ENCODE measurements around the gene MYH15. TPM values are rescaled to one million over a fixed set of nuclear protein-coding genes. Genes with fewer than 3 reads are reported as not detected.

The MYH15 gene
- total and polyA plus RNA-seq, 7 donors = under 0.01 to 0.60 (median 0.31) TPM; not detected in 3

- Histone ChIP-seq H3K4me1 (no peaks in the 10 kb centered on the region), H3K27me3 (no peaks in the 10 kb centered on the region), H3K27ac (no peak overlapping the region), H3K36me3 (no peaks in the 10 kb centered on the region), H3K4me3 (no peak overlapping the region), H3K9me3 (no peaks in the 10 kb centered on the region)
- DNase-seq = no peak
- TF ChIP-seq POLR2A (IDR thresholded peaks at IDR 0.05) (no peak), CTCF (IDR thresholded peaks at IDR 0.05) (no peak), EP300 (IDR thresholded peaks at IDR 0.05) (no peak), POLR2AphosphoS5 (IDR thresholded peaks at IDR 0.05) (no peak)
- intact Hi-C loops (cut with DNase I) = no loop called here
- 90 to 94% methylated on average over 1 of the region's 1 CpG for WGBS, 2 donors
These were observed 133.0 kb downstream of the MYH15 start for GRCh38 chr3:108377384-108377783.

GRCh38 chr3:108376026-108376425 is 134.4 kb downstream of the MYH15 start:
- intact Hi-C loops (cut with DNase I) = no loop called here

GRCh38 chr3:108359011-108359410 is 151.4 kb downstream of the MYH15 start:
- no peak for TF ChIP-seq POLR2A (IDR thresholded peaks at IDR 0.05)
- no peak for TF ChIP-seq POLR2AphosphoS5 (IDR thresholded peaks at IDR 0.05)
- no peak for TF ChIP-seq CTCF (IDR thresholded peaks at IDR 0.05)
- no peak for TF ChIP-seq EP300 (IDR thresholded peaks at IDR 0.05)
- Histone ChIP-seq H3K27ac (no peak overlapping the region), H3K27me3 (no peaks in the 10 kb centered on the region), H3K36me3 (no peaks in the 10 kb centered on the region), H3K4me3 (no peak overlapping the region), H3K4me1 (no peaks in the 10 kb centered on the region), H3K9me3 (no peaks in the 10 kb centered on the region)
- 83 to 87% methylated on average over 2 of the region's 2 CpGs for WGBS, 2 donors
- intact Hi-C loops (cut with DNase I) = no loop called here
- no peak for DNase-seq

More at GRCh38 chr3:108376026-108376425, 134.4 kb downstream of the MYH15 start:
- H3K27me3 ChIP-seq = no peaks in the 10 kb centered on the region
- TF ChIP-seq POLR2AphosphoS5 (IDR thresholded peaks at IDR 0.05) = no peak
- no peak for TF ChIP-seq POLR2A (IDR thresholded peaks at IDR 0.05)
- no peak for TF ChIP-seq EP300 (IDR thresholded peaks at IDR 0.05)
- no peak for TF ChIP-seq CTCF (IDR thresholded peaks at IDR 0.05)
- H3K4me3 ChIP-seq = no peak overlapping the region
- H3K27ac ChIP-seq = no peak overlapping the region
- DNase-seq = no peak
- no peaks in the 10 kb centered on the region for H3K9me3 ChIP-seq
- no peaks in the 10 kb centered on the region for H3K4me1 ChIP-seq
- 0 to 4% methylated on average over 1 of the region's 1 CpG for WGBS, 2 donors
- H3K36me3 ChIP-seq = no peaks in the 10 kb centered on the region

GRCh38 chr3:108357042-108357441 is 153.4 kb downstream of the MYH15 start:
- 90 to 93% methylated on average over 2 of the region's 2 CpGs for WGBS, 2 donors
- no peaks in the 10 kb centered on the region for H3K4me1 ChIP-seq
- TF ChIP-seq EP300 (IDR thresholded peaks at IDR 0.05) (no peak), POLR2A (IDR thresholded peaks at IDR 0.05) (no peak), CTCF (IDR thresholded peaks at IDR 0.05) (no peak), POLR2AphosphoS5 (IDR thresholded peaks at IDR 0.05) (no peak)
- DNase-seq = no peak
- H3K36me3 ChIP-seq = no peaks in the 10 kb centered on the region
- intact Hi-C loops (cut with DNase I) = no loop called here
- H3K9me3 ChIP-seq = no peaks in the 10 kb centered on the region
- H3K27me3 ChIP-seq = no peaks in the 10 kb centered on the region
- no peak overlapping the region for H3K27ac ChIP-seq
- no peak overlapping the region for H3K4me3 ChIP-seq

- TF ChIP-seq POLR2A (IDR thresholded peaks at IDR 0.05) (no peak), POLR2AphosphoS5 (IDR thresholded peaks at IDR 0.05) (no peak), EP300 (IDR thresholded peaks at IDR 0.05) (no peak), CTCF (IDR thresholded peaks at IDR 0.05) (no peak)
- no peak overlapping the region for H3K4me3 ChIP-seq
- 85 to 89% methylated on average over 1 of the region's 1 CpG for WGBS, 2 donors
- H3K36me3 ChIP-seq = no peaks in the 10 kb centered on the region
- intact Hi-C loops (cut with DNase I) = no loop called here
- no peak for DNase-seq
- H3K9me3 ChIP-seq = no peaks in the 10 kb centered on the region
- no peaks in the 10 kb centered on the region for H3K27me3 ChIP-seq
- H3K27ac ChIP-seq = no peak overlapping the region
- H3K4me1 ChIP-seq = no peaks in the 10 kb centered on the region
These were observed 155.8 kb downstream of the MYH15 start for GRCh38 chr3:108354562-108354961.
